Kidney capillary endothelial cell (primary cell): ENCODE results near the gene NRN1.
A peak's percentile ranks its signal among the peaks of the same experiment; 100 is the strongest.
"Not testable (repeated sequence)": the region's sequence is repeated elsewhere in the genome, so short reads cannot be mapped to it uniquely, and the experiment has no call there.

ENCODE experiments used
- DNase-seq: peaks from one replicate; pipeline ENCODE4 v3.0.0-alpha.2; 2018; ENCODE audit warnings: low spot score

NRN1 gene, protein sequence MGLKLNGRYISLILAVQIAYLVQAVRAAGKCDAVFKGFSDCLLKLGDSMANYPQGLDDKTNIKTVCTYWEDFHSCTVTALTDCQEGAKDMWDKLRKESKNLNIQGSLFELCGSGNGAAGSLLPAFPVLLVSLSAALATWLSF

DNA sequence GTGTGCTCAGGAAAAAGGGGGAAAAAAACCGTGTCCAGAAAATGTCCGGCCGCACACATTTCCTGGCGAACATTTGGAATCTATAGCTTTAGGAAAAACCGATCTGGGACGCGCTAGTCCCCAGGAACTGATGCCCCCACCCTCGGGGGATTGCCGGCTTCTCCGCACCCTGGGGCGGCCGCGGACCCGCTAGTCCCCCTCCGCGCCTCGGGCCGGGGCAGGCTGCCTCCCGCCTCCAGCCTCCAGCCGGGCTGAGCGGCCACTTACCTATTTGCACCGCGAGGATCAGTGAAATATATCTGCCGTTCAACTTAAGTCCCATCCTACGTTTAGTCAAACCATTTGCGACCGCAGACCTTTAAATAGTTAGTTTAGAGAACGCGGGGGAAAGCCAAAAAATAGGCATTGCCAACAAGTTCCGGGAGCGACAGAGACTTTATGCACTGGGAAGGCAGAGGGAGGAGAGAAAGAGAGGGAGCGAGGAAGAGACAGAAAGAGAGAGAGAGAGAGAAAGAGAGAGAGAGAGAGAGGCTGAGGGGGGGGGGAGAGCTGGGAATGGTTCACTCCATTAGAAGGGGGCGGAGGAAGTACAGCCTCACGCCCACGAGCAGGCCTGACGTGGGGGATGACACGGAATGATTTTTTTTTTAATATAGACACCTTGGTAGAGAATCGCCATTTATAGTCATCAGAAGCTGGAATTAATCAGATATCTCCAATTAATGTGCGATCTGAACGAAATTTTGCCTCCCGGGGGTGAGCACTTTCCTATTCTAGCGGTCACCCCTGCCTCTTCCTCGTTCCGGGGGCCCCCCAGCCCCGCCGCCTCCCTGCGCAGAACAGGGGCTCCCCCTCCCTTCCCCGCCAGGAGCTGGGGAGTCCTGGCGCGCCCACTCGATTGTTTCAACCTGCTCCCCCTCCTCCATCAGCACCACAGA is at the start of gene NRN1:
TSS of gene NRN1 (minus strand) at position 498 of the 938 bp plus-strand sequence. CDS start at position 322, 176 bp downstream.
- no peak for DNase-seq

DNA sequence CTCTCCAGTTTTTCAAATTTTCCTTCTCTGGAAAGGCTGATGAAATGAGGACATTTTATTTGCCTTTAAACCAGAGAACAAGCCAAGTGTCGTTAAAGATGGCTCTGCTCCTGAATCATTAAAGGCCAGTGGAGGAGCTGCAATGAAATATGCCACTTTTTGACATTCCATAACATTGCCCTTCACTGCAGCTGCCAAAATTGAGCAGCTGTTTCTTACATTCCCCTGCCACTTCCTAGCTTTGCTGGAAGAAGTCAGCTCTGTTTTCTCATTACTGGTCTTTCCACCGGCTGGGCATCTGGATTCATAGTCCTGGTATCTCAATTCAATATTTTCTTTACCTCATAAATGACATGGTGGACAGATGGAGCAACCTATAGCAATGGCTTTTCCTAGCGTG is 45.5 kb upstream of the NRN1 start:
- DNase-seq: no peak

DNA sequence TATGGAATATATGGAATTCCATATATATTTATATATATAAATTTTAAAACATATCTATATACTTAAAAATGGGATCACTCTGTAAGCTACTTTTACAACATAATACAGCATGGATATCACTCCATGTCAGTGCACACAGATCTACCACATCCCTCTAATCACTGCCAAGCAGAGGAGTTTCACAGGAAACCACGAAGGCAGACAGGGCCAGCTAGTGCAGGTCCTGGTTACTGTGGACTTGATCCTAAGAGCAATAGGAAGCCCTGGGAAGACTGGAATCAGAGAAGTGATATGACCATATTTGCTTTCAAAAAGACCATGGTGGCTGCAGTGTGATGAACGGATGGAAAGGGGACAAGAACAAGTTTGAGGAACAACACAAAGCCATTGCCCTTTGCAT is 40.0 kb upstream of the NRN1 start:
- no peak for DNase-seq

DNA sequence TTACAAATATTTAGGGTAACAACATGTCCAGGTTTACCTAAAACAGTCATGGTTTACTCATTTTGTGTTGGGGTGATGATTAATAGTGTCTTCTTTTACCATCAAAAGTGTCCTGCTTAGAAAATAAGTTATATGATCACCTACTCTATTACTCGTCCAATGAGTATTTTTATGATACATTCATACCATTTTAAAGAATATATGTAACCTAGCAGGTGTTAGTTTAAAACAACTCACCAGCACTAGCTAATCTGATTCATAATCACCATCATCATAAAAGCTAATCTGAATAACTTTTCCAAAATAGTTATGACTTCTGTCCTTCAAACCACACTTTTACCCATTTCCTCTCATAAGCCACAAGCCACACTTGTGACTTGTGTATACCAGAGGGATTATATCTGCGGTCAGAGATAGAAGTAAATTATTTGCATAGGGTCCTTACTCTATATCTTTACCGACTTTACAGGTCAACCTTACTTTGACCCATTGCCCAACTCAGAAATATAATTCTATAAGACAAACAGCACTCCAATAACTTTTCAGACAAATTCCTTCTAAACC is 33.3 kb upstream of the NRN1 start:
- no peak for DNase-seq

DNA sequence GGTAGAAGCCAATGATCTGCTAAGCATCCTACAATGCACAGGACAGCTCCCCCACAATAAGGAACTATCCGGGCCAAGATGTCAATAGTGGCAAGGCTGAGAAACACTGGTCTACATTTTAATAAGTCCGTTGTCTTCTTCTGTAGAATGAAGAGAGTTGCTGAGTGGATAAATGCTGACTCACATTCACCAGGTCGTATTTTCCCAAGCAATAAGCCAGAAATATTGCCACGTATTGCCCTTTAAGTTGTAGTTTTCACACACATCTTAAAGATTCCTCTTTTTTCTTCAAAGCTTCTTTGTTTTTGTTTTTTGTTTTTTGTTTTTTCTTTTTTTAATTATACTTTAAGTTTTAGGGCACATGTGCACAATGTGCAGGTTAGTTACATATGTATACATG is 30.5 kb upstream of the NRN1 start:
- no peak for DNase-seq

DNA sequence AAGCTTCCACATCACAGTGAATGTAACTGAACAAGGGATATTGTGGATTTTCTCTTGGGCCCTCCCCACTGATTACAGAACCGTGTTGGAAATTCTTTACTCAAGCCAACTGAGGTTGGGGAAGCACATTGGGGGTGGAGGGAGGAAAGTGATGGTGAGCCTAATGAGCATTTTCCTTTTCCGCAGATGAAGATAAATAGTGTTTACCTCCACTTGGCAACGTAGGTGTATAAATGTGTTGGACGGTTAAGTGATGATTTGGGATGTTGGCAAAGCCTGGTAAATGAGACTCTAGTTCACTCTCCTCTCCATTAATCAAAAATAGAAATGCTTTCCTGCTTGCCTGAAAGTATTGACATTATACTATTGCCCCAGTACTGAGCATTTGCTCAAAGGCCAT is 27.1 kb upstream of the NRN1 start:
- DNase-seq: no peak

DNA sequence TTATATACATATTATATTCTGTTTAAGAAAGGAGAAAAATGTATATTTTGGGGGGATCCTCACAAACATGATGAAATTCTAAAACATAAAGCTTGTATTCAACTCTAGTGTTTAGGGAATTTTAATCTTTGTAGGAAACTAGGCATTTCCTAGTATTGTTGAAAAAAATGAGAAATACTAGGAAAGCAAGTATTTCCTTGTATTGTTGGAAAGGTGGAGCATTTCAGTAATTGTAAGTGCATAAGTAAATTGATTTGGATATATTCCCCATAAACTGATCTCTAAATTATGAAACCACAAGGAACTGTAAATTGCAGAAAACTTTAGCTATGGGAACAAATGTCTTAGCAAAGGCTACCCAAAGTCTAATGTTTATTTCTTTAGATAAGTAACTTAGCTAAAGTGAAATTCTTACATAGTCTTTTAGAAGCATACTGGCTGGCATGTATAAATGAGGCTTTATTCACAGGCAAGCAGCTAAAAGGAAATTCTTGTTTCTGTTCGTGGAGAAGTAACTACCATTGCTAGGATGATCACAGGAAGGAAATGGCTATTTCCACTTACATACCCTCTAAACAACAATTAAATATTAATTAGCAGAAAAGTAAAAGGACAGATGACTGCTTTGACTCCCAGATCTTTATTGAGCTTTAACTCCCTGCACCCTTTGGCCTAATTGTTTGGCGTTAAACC is 19.9 kb upstream of the NRN1 start:
- DNase-seq: peak; percentile 31

DNA sequence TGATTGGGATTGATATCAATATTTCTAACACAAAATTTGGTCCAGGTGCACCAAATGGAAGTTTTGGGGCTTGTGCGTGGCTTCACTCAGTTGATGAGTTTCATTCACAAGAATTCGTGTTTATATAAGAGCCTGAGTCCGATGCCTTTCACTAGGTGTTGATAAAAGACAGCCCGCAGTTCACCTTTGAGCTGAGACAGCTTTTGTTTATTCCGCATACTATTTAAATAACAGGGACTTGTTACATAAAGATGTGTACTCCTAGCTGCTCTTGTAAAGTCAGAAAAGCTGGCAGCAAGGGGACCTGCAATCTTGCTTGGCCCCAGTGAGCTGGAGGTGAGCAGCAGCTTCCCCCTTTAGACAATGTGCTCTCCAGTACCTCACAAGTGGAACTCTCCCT is 19.0 kb upstream of the NRN1 start:
- DNase-seq: no peak

DNA sequence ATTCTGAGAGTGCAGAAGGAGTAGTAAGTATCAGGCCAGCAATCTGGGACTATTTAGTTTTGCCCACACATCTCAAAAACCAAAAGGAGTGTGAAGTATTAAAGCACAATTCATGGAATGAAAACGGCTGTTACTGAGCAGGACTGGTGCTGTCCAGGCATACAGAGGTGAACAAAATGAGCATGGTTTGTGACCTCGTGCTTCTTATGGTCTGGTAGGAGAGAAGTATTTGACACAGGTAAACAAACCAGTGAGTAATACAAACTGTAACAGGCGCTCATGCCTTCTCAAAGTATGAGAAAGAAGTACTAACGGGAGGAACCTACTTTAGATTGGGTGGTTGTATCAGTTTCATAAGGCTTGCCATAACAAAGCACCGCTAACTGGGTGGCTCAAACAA is 17.5 kb upstream of the NRN1 start:
- no peak for DNase-seq

DNA sequence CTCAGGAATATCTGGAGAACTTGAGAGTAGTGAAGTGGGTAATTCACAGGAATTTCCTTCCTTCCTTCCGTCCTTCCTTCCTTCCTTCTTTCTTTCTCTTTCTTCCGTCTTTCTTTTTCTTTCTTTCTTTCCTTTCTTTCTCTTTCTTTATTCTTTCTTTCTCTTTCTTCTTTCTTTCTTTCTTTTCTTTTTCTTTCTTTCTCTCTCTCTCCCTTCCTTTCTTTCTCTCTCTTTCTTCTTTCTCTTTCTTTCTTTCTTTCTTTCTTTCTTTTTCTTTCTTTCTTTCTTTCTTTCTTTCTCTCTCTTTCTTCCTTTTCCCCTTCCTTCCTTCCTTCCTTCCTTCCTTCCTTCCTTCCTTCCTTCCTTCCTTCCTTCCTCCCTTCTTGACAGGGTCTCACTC is 16.1 kb upstream of the NRN1 start:
- not testable (repeated sequence) for DNase-seq

DNA sequence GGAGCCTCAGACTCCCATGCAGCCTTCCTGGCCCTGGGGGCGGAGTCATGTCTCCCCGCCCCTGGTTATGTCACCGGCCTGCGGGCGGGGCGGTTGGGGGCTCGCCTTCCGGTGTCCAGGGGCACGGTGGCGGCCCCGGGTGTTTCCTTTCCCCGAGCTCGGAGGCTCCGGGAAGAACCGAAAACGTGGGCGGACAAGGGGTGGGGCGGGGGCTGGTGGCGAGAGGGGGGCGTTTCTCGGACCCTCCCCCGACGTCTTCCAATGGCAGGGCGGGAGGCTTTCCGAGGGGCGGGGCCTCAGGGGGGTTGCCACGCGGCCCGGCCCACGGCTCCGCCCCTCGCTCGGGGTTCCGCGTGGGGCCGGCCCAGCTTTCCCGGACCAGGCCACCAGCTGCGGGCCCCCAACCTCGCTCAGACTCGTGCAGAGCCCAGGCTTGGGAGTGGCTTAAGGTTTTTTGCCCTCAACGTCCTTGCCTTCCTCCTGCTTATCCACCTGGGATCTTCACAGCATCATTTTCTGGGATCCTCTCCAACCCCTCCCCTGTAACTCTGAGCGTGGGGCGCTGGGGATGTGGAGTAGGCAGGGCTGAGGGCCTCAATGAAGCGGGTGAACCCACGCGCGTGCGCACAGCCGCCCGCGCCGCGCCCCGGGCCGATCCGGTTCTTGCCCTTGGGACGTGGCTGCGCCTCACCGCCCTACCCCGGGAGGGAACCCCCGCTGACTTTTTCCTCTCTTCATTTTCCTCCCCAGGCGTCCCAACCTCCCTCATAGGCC is 2.1 kb upstream of the NRN1 start:
- peak; percentile 67 for DNase-seq

DNA sequence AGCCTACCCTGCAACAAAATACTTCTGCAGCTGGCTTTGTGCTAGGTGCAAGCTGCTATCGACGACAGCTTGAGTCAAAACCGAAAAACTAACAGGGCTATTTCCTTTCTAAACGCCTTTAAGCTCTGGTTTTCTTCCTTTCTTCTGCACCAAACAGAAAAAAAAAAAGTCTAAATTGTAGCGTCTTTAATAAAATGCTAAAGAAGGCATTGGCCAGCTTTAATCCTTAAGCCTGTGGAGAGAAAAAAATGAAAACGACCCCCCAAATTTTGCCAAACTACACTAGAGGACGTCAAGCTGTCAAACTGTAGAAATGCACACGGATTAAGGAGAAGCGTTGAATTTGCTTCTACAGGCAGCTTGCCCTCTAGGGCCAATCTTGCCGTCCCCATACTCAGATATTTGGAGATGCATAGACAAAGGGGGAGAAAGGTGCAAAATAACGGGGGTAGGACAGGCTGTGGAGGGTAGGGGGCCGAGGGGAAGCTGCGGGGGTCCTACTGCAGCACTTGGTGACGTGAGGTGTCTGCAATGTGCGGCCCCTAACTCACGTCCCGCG is 1.4 kb upstream of the NRN1 start:
- no peak for DNase-seq

DNA sequence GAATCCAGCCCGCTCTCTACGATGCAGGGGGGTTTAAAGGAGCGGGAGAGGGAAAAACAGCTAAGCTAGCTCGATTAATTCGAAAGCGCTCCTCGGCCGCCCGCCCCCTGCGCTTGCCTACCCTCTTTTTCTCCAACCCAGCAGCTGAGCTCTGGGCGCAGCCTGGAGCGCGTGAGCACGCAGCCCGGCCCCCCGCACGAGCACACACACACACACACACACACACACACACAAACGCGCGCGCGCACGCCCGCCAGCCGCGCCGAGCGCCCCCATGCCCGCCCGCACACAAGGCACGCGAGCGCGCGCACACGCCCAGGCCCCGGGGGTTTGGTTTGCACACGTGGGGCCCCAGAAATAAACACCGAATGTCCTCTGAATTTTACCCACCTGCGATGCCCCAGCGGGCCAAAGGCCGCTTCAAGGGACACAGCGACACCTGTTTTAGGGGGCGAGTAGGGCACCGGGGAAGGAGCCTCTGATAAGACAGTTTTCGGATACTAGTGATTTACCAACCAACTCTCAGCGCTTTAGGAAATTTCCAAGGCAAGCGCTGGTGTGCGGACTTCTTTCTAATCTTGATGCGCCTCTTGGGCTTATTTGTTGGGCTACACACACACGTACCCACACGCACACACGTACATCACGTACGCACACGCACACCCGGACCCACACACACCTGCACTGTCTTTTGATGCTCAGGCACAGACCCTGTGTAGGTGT is 802 bp upstream of the NRN1 start:
- no peak for DNase-seq

DNA sequence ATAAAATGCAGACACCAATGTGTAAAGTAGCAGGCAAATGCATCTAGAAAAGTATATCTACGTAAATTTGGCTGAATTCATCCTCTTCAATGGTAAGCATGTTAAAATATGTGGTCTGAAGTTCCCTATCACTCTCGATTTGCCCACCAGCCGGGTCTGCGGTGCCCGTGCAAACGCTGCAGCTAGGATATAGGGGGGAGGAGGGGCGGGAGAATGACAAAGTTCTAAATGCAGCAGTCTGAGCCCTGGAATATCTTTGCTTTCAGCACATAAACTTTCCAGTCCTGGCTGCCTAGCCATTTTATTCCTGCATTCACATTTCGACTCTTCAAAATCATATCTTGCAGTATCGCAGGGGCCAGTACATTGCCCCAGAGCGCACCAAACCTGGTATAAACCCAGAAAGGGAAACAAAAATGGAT is 708 bp downstream of the NRN1 start:
- DNase-seq: no peak

DNA sequence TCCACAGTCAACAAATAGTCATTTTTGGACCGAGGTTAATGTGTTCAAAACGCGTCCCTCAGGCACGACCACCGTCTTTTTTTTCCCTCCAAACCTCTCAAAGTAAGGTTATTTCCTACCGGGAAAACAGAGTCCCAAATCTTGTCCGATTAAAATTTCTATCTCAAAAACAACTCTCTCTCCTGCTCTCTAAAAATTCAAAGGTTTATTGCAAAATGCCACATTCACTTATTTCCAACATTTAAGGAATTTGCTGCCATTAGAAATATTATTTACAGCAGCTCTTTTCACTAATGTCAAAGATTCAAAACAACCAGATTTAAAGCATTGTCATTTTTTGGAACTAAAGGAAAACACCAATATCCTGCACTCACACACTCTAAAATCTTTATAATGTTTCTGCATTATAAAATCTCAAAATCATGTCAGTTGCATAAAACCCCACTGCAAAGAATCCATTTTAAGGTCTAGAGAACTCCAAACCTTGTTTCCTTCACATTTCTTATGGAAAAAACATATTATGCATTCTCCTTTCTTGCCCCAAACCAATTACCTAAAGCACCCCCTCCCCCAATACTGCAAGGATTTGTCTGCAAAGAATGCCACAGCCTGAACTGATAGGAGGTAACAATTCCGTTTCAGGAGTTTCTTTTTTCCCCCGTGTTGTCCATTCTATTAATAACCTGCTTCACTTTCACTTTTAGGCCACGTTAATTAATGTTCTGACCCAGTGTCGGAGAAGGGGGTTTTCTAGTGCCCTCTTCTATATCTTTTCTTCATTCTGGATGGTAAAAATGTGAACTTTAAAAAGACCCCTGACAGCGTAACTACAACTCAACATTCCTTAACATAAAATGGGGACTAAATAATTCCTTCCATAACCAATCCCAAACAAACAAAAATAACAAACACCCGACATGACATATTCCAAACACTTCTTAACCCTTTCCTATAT is 1.4 kb downstream of the NRN1 start:
- no peak for DNase-seq

DNA sequence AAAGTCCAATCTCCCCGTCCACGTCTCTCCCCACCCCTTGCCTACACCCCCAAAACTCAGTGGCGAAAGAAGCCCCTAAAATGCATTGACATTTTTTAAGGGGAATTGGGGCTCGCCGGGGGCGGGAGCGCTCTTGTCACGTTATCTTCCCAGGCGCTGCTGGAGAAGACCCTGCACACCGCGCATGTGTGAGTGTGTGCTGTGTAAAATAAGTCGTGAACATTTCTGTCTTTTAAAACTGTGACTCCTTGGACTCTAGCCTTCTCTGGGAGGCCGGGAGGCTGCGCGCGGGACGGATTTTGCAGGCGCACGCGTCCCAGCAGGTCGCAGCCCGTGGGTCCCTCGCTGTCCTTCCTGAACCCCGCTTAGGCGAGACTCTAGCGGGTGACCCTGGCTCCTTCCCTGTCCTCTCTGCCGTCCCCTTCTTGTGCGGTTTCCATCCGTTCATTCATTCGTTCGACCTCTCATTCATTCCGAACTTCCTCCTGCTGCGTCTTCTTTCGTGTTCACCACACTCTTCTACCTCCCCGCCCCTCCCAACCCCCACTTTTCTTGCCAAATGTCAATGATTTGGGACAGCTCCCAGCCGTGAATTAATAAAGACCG is 2.2 kb downstream of the NRN1 start:
- no peak for DNase-seq

DNA sequence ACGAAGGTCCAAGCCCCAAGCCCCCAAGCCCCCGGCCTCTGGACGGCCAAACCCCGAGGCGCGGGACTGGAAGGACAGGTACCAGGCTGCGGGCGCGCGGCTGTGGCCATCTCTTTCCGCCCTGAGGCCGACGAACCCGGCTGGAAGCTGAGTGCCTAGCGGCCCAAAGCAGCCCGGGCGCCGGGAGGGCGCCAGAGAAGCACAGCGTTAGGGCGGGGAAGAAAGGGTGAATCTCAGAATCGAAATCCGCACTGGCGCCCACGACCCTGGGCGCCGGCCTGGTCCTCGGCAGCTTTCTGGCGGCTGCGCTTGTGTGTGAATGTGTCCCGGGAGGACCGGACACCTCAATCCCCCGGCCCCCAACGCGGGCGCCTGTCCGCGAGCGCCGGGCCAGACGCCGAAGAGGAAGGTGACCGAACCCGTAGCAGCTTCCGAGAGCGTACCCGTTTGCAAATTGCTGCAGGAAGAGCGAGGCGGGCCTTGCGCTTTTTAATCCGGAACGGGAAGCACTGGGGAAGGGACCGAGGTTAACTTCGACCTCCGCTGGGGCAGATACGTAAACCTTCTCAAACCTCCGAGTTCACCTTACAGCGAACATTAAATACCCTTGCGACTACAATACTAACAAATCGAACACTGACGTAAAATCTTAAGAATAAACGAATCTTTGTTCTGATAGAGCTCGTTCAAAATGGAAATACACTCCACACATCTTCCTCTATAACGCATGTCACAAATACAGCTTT is 2.9 kb downstream of the NRN1 start:
- peak; percentile 65 for DNase-seq

DNA sequence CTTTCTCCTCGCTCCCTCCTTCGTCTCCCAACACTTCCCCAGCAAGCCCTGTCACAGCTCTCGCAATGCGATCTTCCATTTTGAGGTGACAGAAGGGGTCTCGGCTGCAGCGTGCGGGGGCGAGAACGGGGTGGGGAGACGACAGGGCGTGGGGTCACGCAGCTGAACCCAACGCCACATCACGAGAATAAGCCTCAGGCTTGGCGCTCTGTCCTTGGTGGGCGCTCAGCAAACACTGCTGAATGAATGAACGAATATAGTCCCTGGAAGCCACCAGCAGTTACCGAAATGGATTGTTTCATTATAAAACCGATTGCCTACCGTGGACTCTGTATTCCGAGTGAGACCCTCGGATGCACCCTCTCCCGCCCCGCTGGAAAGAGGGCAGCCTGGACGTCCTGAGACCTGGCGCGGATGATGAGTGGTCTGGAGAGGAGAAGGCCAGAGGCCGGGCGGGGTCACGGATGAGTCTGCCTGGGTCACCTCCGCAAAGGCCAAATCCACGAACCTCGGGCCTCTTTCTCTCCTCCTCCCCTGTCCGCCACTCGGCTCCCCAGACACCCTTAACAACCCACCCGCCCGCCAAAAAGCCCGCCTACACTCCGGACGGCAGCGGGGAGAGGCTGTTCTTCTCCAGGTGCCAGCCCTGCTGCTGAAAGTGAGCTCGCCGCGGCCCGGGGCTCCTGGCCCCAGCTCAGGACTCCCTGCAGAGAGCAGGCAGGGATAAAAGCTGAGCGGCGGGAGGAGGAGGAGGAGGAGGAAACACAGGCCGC is 3.7 kb downstream of the NRN1 start:
- DNase-seq: no peak
